Sigmoid colon (tissue), 7 donors: ENCODE data around the gene XPO6. TPM values are rescaled to one million over a fixed set of nuclear protein-coding genes. Genes with fewer than 3 reads are reported as not detected.
A peak's percentile ranks its signal among the peaks of the same experiment; 100 is the strongest.

Experiments used
- DNase-seq: peaks from one replicate; pipeline ENCODE4 v3.0.0-alpha.2; 2019
- H3K27ac ChIP-seq, 4 donors: fragments of 200-600 bp; sonication (generic); one replicate each; pipeline ENCODE4 v1.5.1; 2016 to 2019; ENCODE audit warnings: mild to moderate bottlenecking in 1 of 4
- H3K27me3 ChIP-seq, 3 donors: fragments of 200-600 bp; sonication (generic); one replicate each; pipeline ENCODE4 v1.5.1; 2019; ENCODE audit warnings: mild to moderate bottlenecking in 1 of 3
- H3K36me3 ChIP-seq, 4 donors: fragments of 200-600 bp; sonication (generic); one replicate each; pipeline ENCODE4 v1.5.1; 2016 to 2019
- H3K4me1 ChIP-seq, 4 donors: fragments of 200-600 bp; sonication (generic); one replicate each; pipeline ENCODE4 v1.5.1; 2017 to 2019
- H3K4me3 ChIP-seq, 4 donors: fragments of 200-600 bp; sonication (generic); one replicate each; pipeline ENCODE4 v1.5.1; 2017 to 2019; ENCODE audit warnings: mild to moderate bottlenecking in 2 of 4, moderate library complexity in 1 of 4
- H3K9me3 ChIP-seq, 4 donors: fragments of 200-600 bp in 3 of 4; sonication (generic) in 3 of 4; one replicate each; pipeline versions ENCODE4 v1.5.1 to v1.6.1; 2013 to 2019
- CTCF ChIP-seq, 4 experiments: fragments of 450-650 bp in 3 of 4; fragments of 200-600 bp in 1 of 4; IDR thresholded peaks; one replicate each; pipeline ENCODE4 v1.5.1; 2016 to 2019; ENCODE audit warnings: antibody characterized with exemption in 4 of 4, mild to moderate bottlenecking in 3 of 4, moderate library complexity in 2 of 4
- EP300 ChIP-seq, 4 donors: sonication (generic); formaldehyde crosslinking; IDR thresholded peaks; one replicate each; pipeline ENCODE4 v1.6.1; 2017; ENCODE audit warnings: antibody characterized with exemption in 4 of 4
- POLR2A ChIP-seq, 2 donors: fragments of 450-650 bp; IDR thresholded peaks; one replicate each; pipeline ENCODE4 v1.6.1; 2016; ENCODE audit warnings: antibody characterized with exemption in 2 of 2, mild to moderate bottlenecking in 2 of 2, moderate library complexity in 2 of 2
- POLR2AphosphoS5 ChIP-seq, 4 donors: sonication (generic); formaldehyde crosslinking; IDR thresholded peaks; one replicate each; pipeline ENCODE4 v1.6.1; 2017; ENCODE audit warnings: antibody characterized with exemption in 4 of 4
- WGBS, 2 donors: extraction: QIAGEN DNeasy Blood & Tissue Kit; methylation state at CpG; one replicate each; pipeline ENCODE4 v1.1.7; 2013; 5-methylcytosine and 5-hydroxymethylcytosine counted together
- intact Hi-C: fragments of 100-400 bp; cut with DNase I; formaldehyde crosslinking; loops from one replicate; pipeline ENCODE4 v1.15.1; 2023
- polyA plus RNA-seq, 3 donors: library from polyadenylated mRNA; stranded (reverse); fragments of 200-250 nt; gene quantifications; one replicate each; pipeline ENCODE4 v1.2.3, GENCODE V29; 2013
- total RNA-seq, 4 donors: library from RNA; depleted of rRNA; stranded (reverse); fragments of >200 nt; gene quantifications; one replicate each; pipeline ENCODE4 v1.1.0, GENCODE V29; 2016
- donor health status: healthy with polysubstance abuse.
- donor health status: Bipolar disorder and iron deficiency.
- donor health status: healthy.

The XPO6 gene
- total and polyA plus RNA-seq, 7 donors = 40.2 to 101 (median 48.9) TPM

- no peak for TF ChIP-seq EP300 (IDR thresholded peaks at IDR 0.05)
- no peak for TF ChIP-seq POLR2AphosphoS5 (IDR thresholded peaks at IDR 0.05)
- no peak for TF ChIP-seq CTCF (IDR thresholded peaks at IDR 0.05)
- no peak for TF ChIP-seq POLR2A (IDR thresholded peaks at IDR 0.05)
- 61 to 70% methylated on average over 14 of the region's 14 CpGs for WGBS, 2 donors
- Histone ChIP-seq H3K27me3 (no peaks in the 10 kb centered on the region), H3K36me3 (no peaks in the 10 kb centered on the region), H3K4me1 (peaks cover 0 to 35% (median 9%) of the 10 kb centered on the region in 4 donors), H3K27ac (peak overlapping the region in 2 of 4 donors; percentile 38 to 45), H3K9me3 (no peaks in the 10 kb centered on the region), H3K4me3 (no peak overlapping the region)
- no peak for DNase-seq
- intact Hi-C loops = no loop called here
These were observed 18.0 kb downstream of the XPO6 start for GRCh38 chr16:28193530-28194423.

- no peak overlapping the region for H3K4me3 ChIP-seq
- TF ChIP-seq CTCF (IDR thresholded peaks at IDR 0.05) (no peak), POLR2A (IDR thresholded peaks at IDR 0.05) (no peak), POLR2AphosphoS5 (IDR thresholded peaks at IDR 0.05) (no peak), EP300 (IDR thresholded peaks at IDR 0.05) (no peak)
- no peaks in the 10 kb centered on the region for H3K9me3 ChIP-seq
- WGBS, 2 donors = 60 to 83% methylated on average over 10 of the region's 10 CpGs
- no peak for DNase-seq
- H3K36me3 ChIP-seq = no peaks in the 10 kb centered on the region
- intact Hi-C loops = no loop called here
- H3K27me3 ChIP-seq = no peaks in the 10 kb centered on the region
- H3K4me1 ChIP-seq = peaks cover 0 to 38% (median 9%) of the 10 kb centered on the region in 4 donors
- peak overlapping the region in 1 of 4 donors; percentile 38 for H3K27ac ChIP-seq
These were observed 18.8 kb downstream of the XPO6 start for GRCh38 chr16:28192806-28193529.

- H3K36me3 ChIP-seq = no peaks in the 10 kb centered on the region
- WGBS, 2 donors = 53 to 72% methylated on average over 3 of the region's 3 CpGs
- H3K27ac ChIP-seq = no peak overlapping the region
- intact Hi-C loops = no loop called here
- no peaks in the 10 kb centered on the region for H3K9me3 ChIP-seq
- no peak overlapping the region for H3K4me3 ChIP-seq
- TF ChIP-seq EP300 (IDR thresholded peaks at IDR 0.05) (no peak), CTCF (IDR thresholded peaks at IDR 0.05) (no peak), POLR2AphosphoS5 (IDR thresholded peaks at IDR 0.05) (no peak), POLR2A (IDR thresholded peaks at IDR 0.05) (no peak)
- peaks cover 0 to 45% (median 9%) of the 10 kb centered on the region in 4 donors for H3K4me1 ChIP-seq
- DNase-seq = no peak
- H3K27me3 ChIP-seq = no peaks in the 10 kb centered on the region
These were observed 20.3 kb downstream of the XPO6 start for GRCh38 chr16:28191364-28191960.

- Histone ChIP-seq H3K4me3 (no peak overlapping the region), H3K9me3 (no peaks in the 10 kb centered on the region), H3K4me1 (peaks cover 0 to 38% (median 9%) of the 10 kb centered on the region in 4 donors), H3K27me3 (no peaks in the 10 kb centered on the region), H3K36me3 (no peaks in the 10 kb centered on the region), H3K27ac (no peak overlapping the region)
- 51 to 52% methylated on average over 3 of the region's 3 CpGs for WGBS, 2 donors
- intact Hi-C loops = no loop called here
- no peak for TF ChIP-seq EP300 (IDR thresholded peaks at IDR 0.05)
- TF ChIP-seq CTCF (IDR thresholded peaks at IDR 0.05) = no peak
- no peak for TF ChIP-seq POLR2A (IDR thresholded peaks at IDR 0.05)
- TF ChIP-seq POLR2AphosphoS5 (IDR thresholded peaks at IDR 0.05) = no peak
- no peak for DNase-seq
These were observed 22.5 kb downstream of the XPO6 start for GRCh38 chr16:28189245-28189644.
